WTC11 (cell line): Measurements from ENCODE around the gene GABRR3. TPM values are rescaled to one million over a fixed set of nuclear protein-coding genes. Genes with fewer than 3 reads are reported as not detected.

ENCODE experiments used
- ATAC-seq: fragments of 200-7000 bp; cut with Tn5 transposase; 2 replicates; pipeline ENCODE4 v1.10.0; 2021; ENCODE audit warnings: mild to moderate bottlenecking, moderate library complexity
- CTCF ChIA-PET: fragments of 300-600 bp; sonication (Branson Sonifier 250); formaldehyde crosslinking; loops from one replicate; lab custom pipeline; 2021; ENCODE audit warnings: antibody characterized with exemption; lab: Charles Lee
- POLR2A ChIA-PET: fragments of 350-600 bp; sonication (Branson Sonifier 250); formaldehyde crosslinking; loops from one replicate; lab custom pipeline; 2021; ENCODE audit warnings: antibody characterized with exemption; lab: Charles Lee
- DNase-seq: peaks from one replicate; pipeline ENCODE4 v3.0.0; 2021; ENCODE audit warnings: low spot score
- H3K27ac Mint-ChIP-seq: 2 replicates; pipeline ENCODE4 v1.8.0; 2021; ENCODE audit warnings: mixed read lengths
- H3K27me3 Mint-ChIP-seq: 2 replicates; pipeline ENCODE4 v1.8.0; 2021; ENCODE audit warnings: low read depth, mild to moderate bottlenecking, moderate library complexity, mixed read lengths
- H3K36me3 Mint-ChIP-seq: 2 replicates; pipeline ENCODE4 v1.8.0; 2021; ENCODE audit warnings: mixed read lengths
- H3K4me1 Mint-ChIP-seq: 2 replicates; pipeline ENCODE4 v1.8.0; 2022; ENCODE audit warnings: mixed read lengths
- H3K4me3 Mint-ChIP-seq: 2 replicates; pipeline ENCODE4 v1.8.0; 2021; ENCODE audit warnings: mild to moderate bottlenecking, moderate library complexity, mixed read lengths
- H3K9me3 Mint-ChIP-seq: 2 replicates; pipeline ENCODE4 v1.8.0; 2021; ENCODE audit warnings: mixed read lengths
- ARID4B ChIP-seq: sonication (generic); formaldehyde crosslinking; IDR thresholded peaks from 2 replicates; pipeline ENCODE4 v1.8.0; 2023; ENCODE audit warnings: missing genetic modification reagents, mild to moderate bottlenecking, borderline replicate concordance
- CREM ChIP-seq: sonication (generic); formaldehyde crosslinking; IDR thresholded peaks from 2 replicates; pipeline ENCODE4 v1.8.1; 2022; ENCODE audit warnings: mild to moderate bottlenecking, missing genetic modification reagents, moderate library complexity
- E2F4 ChIP-seq: sonication (generic); formaldehyde crosslinking; IDR thresholded peaks from 2 replicates; pipeline ENCODE4 v1.8.1; 2022; ENCODE audit warnings: low read depth, mild to moderate bottlenecking, moderate library complexity, missing genetic modification reagents, borderline replicate concordance
- ETV6 ChIP-seq: sonication (generic); formaldehyde crosslinking; IDR thresholded peaks from 2 replicates; pipeline ENCODE4 v1.8.1; 2022; ENCODE audit warnings: mild to moderate bottlenecking, missing genetic modification reagents
- GABPB1 ChIP-seq: sonication (generic); formaldehyde crosslinking; IDR thresholded peaks from 2 replicates; pipeline ENCODE4 v1.8.1; 2023; ENCODE audit warnings: mild to moderate bottlenecking, missing genetic modification reagents
- HMGA2 ChIP-seq: fragments of 250-450 bp; sonication (Bioruptor Pico); IDR thresholded peaks from 2 replicates; pipeline ENCODE4 v1.4.0; 2021; ENCODE audit warnings: mild to moderate bottlenecking, moderate library complexity
- IRF1 ChIP-seq: sonication (generic); formaldehyde crosslinking; IDR thresholded peaks from 2 replicates; pipeline ENCODE4 v1.8.0; 2023; ENCODE audit warnings: missing genetic modification reagents
- MLX ChIP-seq: sonication (generic); formaldehyde crosslinking; IDR thresholded peaks from 2 replicates; pipeline ENCODE4 v1.8.1; 2023; ENCODE audit warnings: mild to moderate bottlenecking, missing genetic modification reagents, moderate library complexity
- MYBL2 ChIP-seq: sonication (generic); formaldehyde crosslinking; IDR thresholded peaks from 2 replicates; pipeline ENCODE4 v1.8.1; 2023; ENCODE audit warnings: mild to moderate bottlenecking, moderate library complexity, missing genetic modification reagents
- NR3C1 ChIP-seq: sonication (generic); formaldehyde crosslinking; conservative IDR thresholded peaks from 2 replicates; pipeline ENCODE4 v1.8.1; 2023; ENCODE audit warnings: low read depth, mild to moderate bottlenecking, missing genetic modification reagents
- PRRX2 ChIP-seq: fragments of 250-450 bp; sonication (Bioruptor Pico); IDR thresholded peaks from 2 replicates; pipeline ENCODE4 v1.8.0; 2021; ENCODE audit warnings: mild to moderate bottlenecking
- RELA ChIP-seq: sonication (generic); formaldehyde crosslinking; IDR thresholded peaks from 2 replicates; pipeline ENCODE4 v1.8.1; 2022; ENCODE audit warnings: missing genetic modification reagents, mild to moderate bottlenecking, borderline replicate concordance
- SMAD3 ChIP-seq: sonication (generic); formaldehyde crosslinking; IDR thresholded peaks from 2 replicates; pipeline ENCODE4 v1.8.0; 2022; ENCODE audit warnings: missing genetic modification reagents, mild to moderate bottlenecking, borderline replicate concordance
- TEAD1 ChIP-seq: sonication (generic); formaldehyde crosslinking; IDR thresholded peaks from 2 replicates; pipeline ENCODE4 v1.8.0; 2022; ENCODE audit warnings: mild to moderate bottlenecking, missing genetic modification reagents
- ZNF232 ChIP-seq: sonication (generic); formaldehyde crosslinking; IDR thresholded peaks from 2 replicates; pipeline ENCODE4 v1.8.0; 2022; ENCODE audit warnings: mild to moderate bottlenecking, missing genetic modification reagents
- ZNF317 ChIP-seq: sonication (generic); formaldehyde crosslinking; IDR thresholded peaks from 2 replicates; pipeline ENCODE4 v1.8.1; 2023; ENCODE audit warnings: low read depth, mild to moderate bottlenecking, moderate library complexity, missing genetic modification reagents, borderline replicate concordance
- ZNF512 ChIP-seq: sonication (generic); formaldehyde crosslinking; IDR thresholded peaks from 2 replicates; pipeline ENCODE4 v1.8.1; 2022; ENCODE audit warnings: missing genetic modification reagents, borderline replicate concordance
- total RNA-seq: library from RNA; stranded (reverse); gene quantifications from 3 replicates; pipeline ENCODE4 v1.2.3, GENCODE V29; 2021
- TF ChIP-seq, protein P1 (sequence below): sonication (generic); formaldehyde crosslinking; IDR thresholded peaks from 2 replicates; pipeline ENCODE4 v1.8.0; 2023; ENCODE audit warnings: mild to moderate bottlenecking, missing genetic modification reagents
- TF ChIP-seq, protein P2 (sequence below): fragments of 250-450 bp; sonication (Bioruptor Pico); IDR thresholded peaks from 2 replicates; pipeline ENCODE4 v1.9.0; 2021; ENCODE audit warnings: moderate library complexity, mild to moderate bottlenecking, inconsistent platforms, borderline replicate concordance
- TF ChIP-seq, protein P3 (sequence below): sonication (generic); formaldehyde crosslinking; IDR thresholded peaks from 2 replicates; pipeline ENCODE4 v1.8.1; 2023; ENCODE audit warnings: mild to moderate bottlenecking, missing genetic modification reagents, borderline replicate concordance

The GABRR3 gene
- total RNA-seq, 1 experiment from 2014 or later, result not detected

GRCh38 chr3:97942801-97943546 is 92.1 kb downstream of the GABRR3 start:
- H3K36me3 Mint-ChIP-seq, result peaks cover 12% of the 10 kb centered on the region
- no peaks in the 10 kb centered on the region for H3K27me3 Mint-ChIP-seq
- TF ChIP-seq HMGA2 (CRISPR knock-in tag), result no peak
- TF ChIP-seq PRRX2 (CRISPR knock-in tag), result no peak
- no peak for TF ChIP-seq ZNF317 (CRISPR knock-in tag)
- TF ChIP-seq, protein P1, sequence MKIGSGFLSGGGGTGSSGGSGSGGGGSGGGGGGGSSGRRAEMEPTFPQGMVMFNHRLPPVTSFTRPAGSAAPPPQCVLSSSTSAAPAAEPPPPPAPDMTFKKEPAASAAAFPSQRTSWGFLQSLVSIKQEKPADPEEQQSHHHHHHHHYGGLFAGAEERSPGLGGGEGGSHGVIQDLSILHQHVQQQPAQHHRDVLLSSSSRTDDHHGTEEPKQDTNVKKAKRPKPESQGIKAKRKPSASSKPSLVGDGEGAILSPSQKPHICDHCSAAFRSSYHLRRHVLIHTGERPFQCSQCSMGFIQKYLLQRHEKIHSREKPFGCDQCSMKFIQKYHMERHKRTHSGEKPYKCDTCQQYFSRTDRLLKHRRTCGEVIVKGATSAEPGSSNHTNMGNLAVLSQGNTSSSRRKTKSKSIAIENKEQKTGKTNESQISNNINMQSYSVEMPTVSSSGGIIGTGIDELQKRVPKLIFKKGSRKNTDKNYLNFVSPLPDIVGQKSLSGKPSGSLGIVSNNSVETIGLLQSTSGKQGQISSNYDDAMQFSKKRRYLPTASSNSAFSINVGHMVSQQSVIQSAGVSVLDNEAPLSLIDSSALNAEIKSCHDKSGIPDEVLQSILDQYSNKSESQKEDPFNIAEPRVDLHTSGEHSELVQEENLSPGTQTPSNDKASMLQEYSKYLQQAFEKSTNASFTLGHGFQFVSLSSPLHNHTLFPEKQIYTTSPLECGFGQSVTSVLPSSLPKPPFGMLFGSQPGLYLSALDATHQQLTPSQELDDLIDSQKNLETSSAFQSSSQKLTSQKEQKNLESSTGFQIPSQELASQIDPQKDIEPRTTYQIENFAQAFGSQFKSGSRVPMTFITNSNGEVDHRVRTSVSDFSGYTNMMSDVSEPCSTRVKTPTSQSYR (CRISPR knock-in tag), result no peak
- no peak for TF ChIP-seq ZNF232 (CRISPR knock-in tag)
- TF ChIP-seq SMAD3 (CRISPR knock-in tag), result no peak
- no peak for TF ChIP-seq NR3C1
- TF ChIP-seq, protein P2, sequence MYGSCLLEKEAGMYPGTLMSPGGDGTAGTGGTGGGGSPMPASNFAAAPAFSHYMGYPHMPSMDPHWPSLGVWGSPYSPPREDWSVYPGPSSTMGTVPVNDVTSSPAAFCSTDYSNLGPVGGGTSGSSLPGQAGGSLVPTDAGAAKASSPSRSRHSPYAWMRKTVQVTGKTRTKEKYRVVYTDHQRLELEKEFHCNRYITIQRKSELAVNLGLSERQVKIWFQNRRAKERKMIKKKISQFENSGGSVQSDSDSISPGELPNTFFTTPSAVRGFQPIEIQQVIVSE, result no peak
- no peak for TF ChIP-seq MLX
- TF ChIP-seq CREM (CRISPR knock-in tag), result no peak
- TF ChIP-seq ARID4B (CRISPR knock-in tag), result no peak
- no peak for TF ChIP-seq ZNF512
- TF ChIP-seq, protein P3, sequence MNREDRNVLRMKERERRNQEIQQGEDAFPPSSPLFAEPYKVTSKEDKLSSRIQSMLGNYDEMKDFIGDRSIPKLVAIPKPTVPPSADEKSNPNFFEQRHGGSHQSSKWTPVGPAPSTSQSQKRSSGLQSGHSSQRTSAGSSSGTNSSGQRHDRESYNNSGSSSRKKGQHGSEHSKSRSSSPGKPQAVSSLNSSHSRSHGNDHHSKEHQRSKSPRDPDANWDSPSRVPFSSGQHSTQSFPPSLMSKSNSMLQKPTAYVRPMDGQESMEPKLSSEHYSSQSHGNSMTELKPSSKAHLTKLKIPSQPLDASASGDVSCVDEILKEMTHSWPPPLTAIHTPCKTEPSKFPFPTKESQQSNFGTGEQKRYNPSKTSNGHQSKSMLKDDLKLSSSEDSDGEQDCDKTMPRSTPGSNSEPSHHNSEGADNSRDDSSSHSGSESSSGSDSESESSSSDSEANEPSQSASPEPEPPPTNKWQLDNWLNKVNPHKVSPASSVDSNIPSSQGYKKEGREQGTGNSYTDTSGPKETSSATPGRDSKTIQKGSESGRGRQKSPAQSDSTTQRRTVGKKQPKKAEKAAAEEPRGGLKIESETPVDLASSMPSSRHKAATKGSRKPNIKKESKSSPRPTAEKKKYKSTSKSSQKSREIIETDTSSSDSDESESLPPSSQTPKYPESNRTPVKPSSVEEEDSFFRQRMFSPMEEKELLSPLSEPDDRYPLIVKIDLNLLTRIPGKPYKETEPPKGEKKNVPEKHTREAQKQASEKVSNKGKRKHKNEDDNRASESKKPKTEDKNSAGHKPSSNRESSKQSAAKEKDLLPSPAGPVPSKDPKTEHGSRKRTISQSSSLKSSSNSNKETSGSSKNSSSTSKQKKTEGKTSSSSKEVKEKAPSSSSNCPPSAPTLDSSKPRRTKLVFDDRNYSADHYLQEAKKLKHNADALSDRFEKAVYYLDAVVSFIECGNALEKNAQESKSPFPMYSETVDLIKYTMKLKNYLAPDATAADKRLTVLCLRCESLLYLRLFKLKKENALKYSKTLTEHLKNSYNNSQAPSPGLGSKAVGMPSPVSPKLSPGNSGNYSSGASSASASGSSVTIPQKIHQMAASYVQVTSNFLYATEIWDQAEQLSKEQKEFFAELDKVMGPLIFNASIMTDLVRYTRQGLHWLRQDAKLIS, result no peak
- no peak for TF ChIP-seq GABPB1
- TF ChIP-seq E2F4 (CRISPR knock-in tag), result no peak
- TF ChIP-seq IRF1 (CRISPR knock-in tag), result no peak
- no peak for TF ChIP-seq MYBL2 (CRISPR knock-in tag)
- no peak for TF ChIP-seq ETV6 (CRISPR knock-in tag)
- TF ChIP-seq RELA (CRISPR knock-in tag), result no peak
- no peak for TF ChIP-seq TEAD1
- CTCF ChIA-PET, result no interaction called here
- H3K27ac Mint-ChIP-seq, result no peak overlapping the region
- ATAC-seq (no peak), DNase-seq (no peak)
- no peaks in the 10 kb centered on the region for H3K4me1 Mint-ChIP-seq
- no peaks in the 10 kb centered on the region for H3K9me3 Mint-ChIP-seq
- POLR2A ChIA-PET, result no interaction called here
- no peak overlapping the region for H3K4me3 Mint-ChIP-seq
